K562 (cell line): ENCODE results near the gene GIMAP8.

Experiments
- BACH1 ChIP-seq: fragments of 200-800 bp; sonication (Bioruptor generic); IDR thresholded peaks from 2 replicates; pipeline ENCODE4 v1.6.1; 2016; ENCODE audit warnings: missing genetic modification characterization, missing compliant biosample characterization
- RFX1 ChIP-seq: fragments of 450-650 bp; IDR thresholded peaks from 2 replicates; pipeline ENCODE4 v1.6.1; 2016; ENCODE audit warnings: mild to moderate bottlenecking, moderate library complexity
- TF ChIP-seq, protein P1 (sequence below), 3 experiments: IDR thresholded peaks in 2 of 3; conservative IDR thresholded peaks in 1 of 3; 2 replicates each; pipeline ENCODE4 v1.5.1; 2011 to 2012; ENCODE audit warnings: low read length in 3 of 3, mild to moderate bottlenecking in 3 of 3, control low read depth in 2 of 3, improper control_type of control experiment in 1 of 3, inconsistent platforms in 1 of 3, low read depth in 1 of 3, mixed read lengths in 1 of 3, moderate library complexity in 1 of 3; ENCODE audit not compliant: insufficient read depth in 2 of 3

DNA sequence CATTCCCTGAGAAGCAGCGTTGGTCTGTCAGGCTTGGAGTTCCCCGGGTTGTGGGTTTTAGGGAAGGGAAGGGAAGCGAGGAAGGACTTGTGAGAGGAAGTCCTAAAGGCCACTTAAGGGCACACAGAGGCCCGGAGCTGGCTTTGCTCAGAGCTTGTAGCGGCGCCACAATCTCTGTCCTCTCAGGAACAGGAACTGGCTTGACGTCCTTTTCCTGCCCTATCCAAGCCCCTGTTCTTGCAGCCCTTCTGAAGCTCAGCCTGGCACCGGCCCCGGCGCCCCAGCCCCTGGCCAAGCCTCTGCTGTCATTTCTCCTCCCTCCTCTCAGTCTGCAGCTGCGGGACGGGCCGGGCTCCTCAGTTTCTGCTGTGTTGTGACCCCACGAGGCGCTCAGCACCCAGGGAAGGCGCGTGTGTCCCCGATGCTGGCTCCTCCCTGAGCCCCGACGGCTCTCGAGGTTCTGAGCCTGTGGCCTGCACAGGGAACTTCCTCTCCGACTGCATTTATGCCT is at the start of gene GIMAP8:
- TF ChIP-seq RFX1 (no peak), BACH1 (tag) (no peak)
- TF ChIP-seq, protein P1, sequence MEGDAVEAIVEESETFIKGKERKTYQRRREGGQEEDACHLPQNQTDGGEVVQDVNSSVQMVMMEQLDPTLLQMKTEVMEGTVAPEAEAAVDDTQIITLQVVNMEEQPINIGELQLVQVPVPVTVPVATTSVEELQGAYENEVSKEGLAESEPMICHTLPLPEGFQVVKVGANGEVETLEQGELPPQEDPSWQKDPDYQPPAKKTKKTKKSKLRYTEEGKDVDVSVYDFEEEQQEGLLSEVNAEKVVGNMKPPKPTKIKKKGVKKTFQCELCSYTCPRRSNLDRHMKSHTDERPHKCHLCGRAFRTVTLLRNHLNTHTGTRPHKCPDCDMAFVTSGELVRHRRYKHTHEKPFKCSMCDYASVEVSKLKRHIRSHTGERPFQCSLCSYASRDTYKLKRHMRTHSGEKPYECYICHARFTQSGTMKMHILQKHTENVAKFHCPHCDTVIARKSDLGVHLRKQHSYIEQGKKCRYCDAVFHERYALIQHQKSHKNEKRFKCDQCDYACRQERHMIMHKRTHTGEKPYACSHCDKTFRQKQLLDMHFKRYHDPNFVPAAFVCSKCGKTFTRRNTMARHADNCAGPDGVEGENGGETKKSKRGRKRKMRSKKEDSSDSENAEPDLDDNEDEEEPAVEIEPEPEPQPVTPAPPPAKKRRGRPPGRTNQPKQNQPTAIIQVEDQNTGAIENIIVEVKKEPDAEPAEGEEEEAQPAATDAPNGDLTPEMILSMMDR (IDR thresholded peaks at IDR 0.05 in 2 of 3, conservative IDR thresholded peaks at IDR 0.05 in 1 of 3; ENCODE audit: insufficient read depth in 2 of 3, low read depth in 1 of 3, low read length in 3 of 3): no peak
